GM06990 (cell line): ENCODE measurements around the gene RAX2.

Source experiments
- DNase-seq: peaks from one replicate; pipeline ENCODE4 v3.0.0-alpha.2; 2011; ENCODE audit not compliant: insufficient read length; ENCODE audit errors: extremely low read depth
- H3K27me3 ChIP-seq: replicated peaks from 2 replicates; pipeline ENCODE4 v1.6.0; 2011; ENCODE audit warnings: low read length; ENCODE audit not compliant: control insufficient read depth, insufficient read depth
- H3K36me3 ChIP-seq: 2 replicates; pipeline ENCODE4 v1.5.1; 2011; ENCODE audit warnings: low read length; ENCODE audit not compliant: control insufficient read depth, insufficient read depth
- H3K4me3 ChIP-seq: replicated peaks from 2 replicates; pipeline ENCODE4 v1.5.1; 2011; ENCODE audit warnings: low read depth, mild to moderate bottlenecking, control low read depth, low read length
- TF ChIP-seq, protein P1 (sequence below): IDR thresholded peaks from 2 replicates; pipeline ENCODE4 v1.5.1; 2011; ENCODE audit warnings: low read length, control low read depth, mild to moderate bottlenecking, inconsistent platforms; ENCODE audit not compliant: insufficient read depth, poor library complexity, severe bottlenecking

The RAX2 gene

DNA sequence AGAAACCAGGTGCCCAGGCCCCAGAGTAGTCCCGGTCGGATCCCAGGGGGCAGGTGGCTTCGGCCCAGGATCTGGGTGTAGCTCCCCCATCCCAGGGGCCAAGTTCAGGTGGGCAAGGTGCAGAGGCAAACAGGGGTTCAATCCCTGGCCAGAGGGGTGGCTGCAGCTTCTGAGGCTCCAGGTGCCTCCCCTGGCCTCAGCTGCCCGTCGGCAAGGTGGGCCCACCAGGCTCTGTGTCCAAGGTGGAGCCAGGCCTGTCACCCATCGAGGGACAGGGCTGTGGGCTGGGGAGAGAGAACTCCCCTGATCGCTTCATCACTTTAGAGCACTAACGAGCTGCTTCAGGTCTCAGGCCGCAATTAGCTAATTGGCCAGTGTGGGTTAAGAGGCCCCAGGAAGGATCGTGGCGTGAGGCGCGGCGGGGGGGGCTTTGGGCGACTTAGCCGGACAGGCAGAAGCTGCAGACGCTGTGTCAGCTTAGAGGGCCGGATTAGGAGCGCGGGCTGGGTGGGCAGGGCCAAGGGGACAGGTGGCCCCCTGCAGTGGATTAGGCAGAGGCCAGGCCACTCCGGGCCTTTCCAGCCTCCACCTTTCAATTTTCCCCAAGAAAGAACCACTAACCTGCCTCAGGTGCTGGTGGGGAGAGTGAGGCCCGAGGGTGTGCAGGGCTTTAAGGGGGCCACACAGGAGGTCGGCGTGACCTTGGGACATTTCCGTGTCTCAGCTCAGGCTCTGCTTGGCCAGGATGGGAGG is 2.8 kb upstream of the RAX2 start:
- no peaks in the 10 kb centered on the region for H3K27me3 ChIP-seq
- H3K36me3 ChIP-seq, result no peaks in the 10 kb centered on the region
- no peak overlapping the region for H3K4me3 ChIP-seq
- TF ChIP-seq, protein P1, sequence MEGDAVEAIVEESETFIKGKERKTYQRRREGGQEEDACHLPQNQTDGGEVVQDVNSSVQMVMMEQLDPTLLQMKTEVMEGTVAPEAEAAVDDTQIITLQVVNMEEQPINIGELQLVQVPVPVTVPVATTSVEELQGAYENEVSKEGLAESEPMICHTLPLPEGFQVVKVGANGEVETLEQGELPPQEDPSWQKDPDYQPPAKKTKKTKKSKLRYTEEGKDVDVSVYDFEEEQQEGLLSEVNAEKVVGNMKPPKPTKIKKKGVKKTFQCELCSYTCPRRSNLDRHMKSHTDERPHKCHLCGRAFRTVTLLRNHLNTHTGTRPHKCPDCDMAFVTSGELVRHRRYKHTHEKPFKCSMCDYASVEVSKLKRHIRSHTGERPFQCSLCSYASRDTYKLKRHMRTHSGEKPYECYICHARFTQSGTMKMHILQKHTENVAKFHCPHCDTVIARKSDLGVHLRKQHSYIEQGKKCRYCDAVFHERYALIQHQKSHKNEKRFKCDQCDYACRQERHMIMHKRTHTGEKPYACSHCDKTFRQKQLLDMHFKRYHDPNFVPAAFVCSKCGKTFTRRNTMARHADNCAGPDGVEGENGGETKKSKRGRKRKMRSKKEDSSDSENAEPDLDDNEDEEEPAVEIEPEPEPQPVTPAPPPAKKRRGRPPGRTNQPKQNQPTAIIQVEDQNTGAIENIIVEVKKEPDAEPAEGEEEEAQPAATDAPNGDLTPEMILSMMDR, result no peak
- DNase-seq, result no peak

DNA sequence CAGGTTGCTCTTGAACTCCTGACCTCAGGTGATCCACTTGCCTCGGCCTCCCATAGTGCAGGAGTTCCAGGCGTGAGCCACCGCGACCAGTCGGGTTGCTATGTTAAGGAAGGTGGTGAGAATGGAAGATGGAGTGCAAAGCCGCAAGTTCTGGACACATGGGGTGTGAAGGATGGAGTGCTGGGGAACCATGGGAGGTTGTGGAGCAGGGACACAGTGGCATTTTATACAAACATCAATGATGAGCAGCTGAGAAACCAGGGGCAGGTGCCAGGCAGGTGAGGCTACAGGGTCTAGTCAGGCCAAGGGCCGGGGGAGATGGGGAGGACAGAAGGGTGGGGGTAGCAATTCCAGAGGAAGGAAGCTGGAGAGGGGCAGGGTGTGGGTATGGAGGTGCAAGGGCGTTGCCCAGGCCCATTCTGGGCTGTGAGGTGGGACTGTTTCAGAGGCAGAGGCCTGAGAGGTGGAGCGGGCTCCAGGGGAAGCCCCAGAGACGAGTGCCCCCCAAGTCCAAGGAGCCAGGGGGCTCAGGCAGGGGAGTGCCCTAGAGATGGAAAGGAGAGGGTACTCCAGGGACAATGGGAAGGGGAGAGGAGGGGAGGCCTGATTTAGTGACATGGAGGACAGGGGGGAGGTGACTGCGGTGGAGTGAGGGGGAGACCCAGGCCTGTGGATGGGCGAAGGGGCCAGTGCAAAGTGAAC is 1.9 kb upstream of the RAX2 start:
- Histone ChIP-seq H3K27me3 (no peaks in the 10 kb centered on the region), H3K4me3 (no peak overlapping the region), H3K36me3 (no peaks in the 10 kb centered on the region)
- TF ChIP-seq, protein P1, result no peak
- DNase-seq, result no peak

DNA sequence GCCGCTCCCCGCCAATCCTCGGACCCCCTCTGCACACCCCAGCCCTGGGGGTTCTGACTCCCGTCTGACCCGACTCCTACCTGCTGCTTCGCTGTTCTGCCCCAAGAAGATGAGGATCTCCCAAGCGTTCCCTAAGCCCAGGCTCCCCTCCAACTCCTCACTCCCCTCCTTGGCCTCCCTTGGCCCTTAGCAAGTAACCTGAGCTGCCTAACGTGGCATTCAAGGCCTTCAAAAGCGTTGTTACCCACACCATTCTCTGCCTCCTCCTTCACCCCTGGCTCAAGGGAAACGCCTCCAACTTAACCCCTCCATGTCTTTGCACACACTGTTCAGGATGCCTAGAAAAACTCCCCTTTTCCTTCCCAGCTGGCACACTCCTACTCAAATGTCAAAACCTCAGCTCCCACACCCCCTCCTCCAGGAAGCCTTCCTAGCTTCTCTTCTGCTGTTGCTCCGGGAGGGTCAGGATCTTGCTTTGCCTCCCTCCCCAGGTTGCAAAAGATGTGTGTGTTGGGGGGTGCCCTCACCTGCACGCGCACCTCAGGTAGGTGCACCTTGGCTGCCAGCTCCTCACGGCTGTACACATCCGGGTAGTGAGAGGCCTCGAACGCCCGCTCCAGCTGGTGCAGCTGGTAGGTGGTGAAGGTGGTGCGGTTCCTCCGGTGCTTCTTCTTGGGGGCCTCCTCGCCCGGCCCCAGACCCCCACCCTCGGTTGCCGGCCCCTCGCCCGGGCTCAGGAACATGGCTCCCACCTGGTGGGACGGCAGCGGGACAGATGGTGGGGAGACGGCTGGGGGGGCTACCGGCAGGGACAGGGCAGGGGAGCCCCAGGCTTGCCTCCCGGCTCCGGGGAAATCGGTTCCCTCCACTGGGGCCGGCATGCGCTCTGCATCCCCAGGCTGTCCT is 775 bp downstream of the RAX2 start:
- TF ChIP-seq, protein P1, result no peak
- H3K27me3 ChIP-seq, result no peaks in the 10 kb centered on the region
- DNase-seq, result no peak
- no peak overlapping the region for H3K4me3 ChIP-seq
- H3K36me3 ChIP-seq, result peaks cover 14% of the 10 kb centered on the region

GRCh38 chr19:3770136-3770999 is 1.7 kb downstream of the RAX2 start:
- no peak for DNase-seq
- TF ChIP-seq, protein P1, result no peak
- Histone ChIP-seq H3K27me3 (no peaks in the 10 kb centered on the region), H3K4me3 (no peak overlapping the region), H3K36me3 (peaks cover 14% of the 10 kb centered on the region)

- Histone ChIP-seq H3K27me3 (no peaks in the 10 kb centered on the region), H3K36me3 (peaks cover 18% of the 10 kb centered on the region), H3K4me3 (no peak overlapping the region)
- TF ChIP-seq, protein P1, result no peak
- no peak for DNase-seq
Observed at GRCh38 chr19:3769494-3769893, 2.5 kb downstream of the RAX2 start.
